ENCODE data around the gene NOM1.

Gene NOM1

GRCh38 chr7:157021871-157022680, 72.6 kb downstream of the NOM1 start:
- in situ Hi-C loops (cut with HindIII; ENCODE audit: low pct_ligation_motif_present, low pct_unique_long_range_greater_than_20kb, low sequenced_read_pairs) = no loop called here
- no peak for DNase-seq

Data from ACHN (cell line).